B cell (primary cell): ENCODE measurements around the gene M1AP. TPM values are rescaled to one million over a fixed set of nuclear protein-coding genes. Genes with fewer than 3 reads are reported as not detected.
A peak's percentile ranks its signal among the peaks of the same experiment; 100 is the strongest.

ENCODE experiments used
- ATAC-seq: fragments of 200-7000 bp; cut with Tn5 transposase; one replicate; pipeline ENCODE4 v1.10.0; 2021; ENCODE audit warnings: low read depth, mild to moderate bottlenecking, moderate number of reproducible peaks, moderate library complexity
- CTCF ChIA-PET: fragments of 350-600 bp; sonication (Branson Sonifier 250); formaldehyde crosslinking; loops from one replicate; lab custom pipeline; 2021; ENCODE audit warnings: antibody characterized with exemption, inconsistent platforms; lab: Charles Lee
- POLR2A ChIA-PET: fragments of 350-600 bp; sonication (Branson Sonifier 250); formaldehyde crosslinking; loops from one replicate; lab custom pipeline; 2021; ENCODE audit warnings: antibody characterized with exemption; lab: Charles Lee
- DNase-seq: peaks from one replicate; pipeline ENCODE4 v3.0.0; 2013
- H2AFZ ChIP-seq: 2 replicates; pipeline ENCODE4 v1.6.1; 2012; ENCODE audit warnings: mild to moderate bottlenecking, low read depth, low read length; ENCODE audit not compliant: insufficient read depth, poor library complexity, severe bottlenecking
- H3K27ac ChIP-seq, 2 donors: 1 replicate in 1 of 2; 2 replicates in 1 of 2; pipeline ENCODE4 v1.5.1; 2012 to 2013; ENCODE audit warnings: low read length in 2 of 2, mild to moderate bottlenecking in 2 of 2, moderate library complexity in 1 of 2
- H3K27me3 ChIP-seq, 4 experiments: fragments of 200-600 bp in 1 of 4; sonication (generic) in 1 of 4; replicated peaks in 1 of 4; 1 replicate in 2 of 4; 2 replicates in 2 of 4; pipeline versions ENCODE4 v1.6.1 to v1.7.0; 2013 to 2016; ENCODE audit warnings: low read length in 3 of 4, mild to moderate bottlenecking in 2 of 4, mixed read lengths in 1 of 4, moderate library complexity in 1 of 4; ENCODE audit not compliant: insufficient read depth in 4 of 4, control insufficient read depth in 3 of 4; ENCODE audit errors: control extremely low read depth in 1 of 4
- H3K36me3 ChIP-seq, 2 experiments: replicated peaks in 1 of 2; 1 replicate in 1 of 2; 2 replicates in 1 of 2; pipeline versions ENCODE4 v1.6.1 to v1.7.1; 2013; ENCODE audit warnings: low read length in 1 of 2; ENCODE audit not compliant: insufficient read depth in 2 of 2, control insufficient read depth in 1 of 2; ENCODE audit errors: control extremely low read depth in 1 of 2, extremely low read depth in 1 of 2
- H3K4me1 ChIP-seq, 2 donors: fragments of 200-600 bp in 1 of 2; sonication (generic) in 1 of 2; 1 replicate in 1 of 2; 2 replicates in 1 of 2; pipeline versions ENCODE4 v1.5.1 to v1.6.1; 2013 to 2017; ENCODE audit warnings: low read length in 2 of 2; ENCODE audit not compliant: control insufficient read depth in 2 of 2, insufficient read depth in 2 of 2
- H3K4me2 ChIP-seq: replicated peaks from 2 replicates; pipeline ENCODE3; 2012; ENCODE audit warnings: mild to moderate bottlenecking, low read depth, low read length; ENCODE audit not compliant: poor library complexity, severe bottlenecking
- H3K4me3 ChIP-seq, 5 experiments: fragments of 200-600 bp in 1 of 5; sonication (generic) in 1 of 5; 1 replicate in 3 of 5; 2 replicates in 2 of 5; pipeline versions ENCODE4 v1.5.1 to v1.7.0; 2011 to 2016; ENCODE audit warnings: low read length in 4 of 5, mild to moderate bottlenecking in 4 of 5, low read depth in 2 of 5, control low read depth in 1 of 5, moderate library complexity in 1 of 5; ENCODE audit not compliant: insufficient read depth in 1 of 5; ENCODE audit errors: control extremely low read depth in 1 of 5, extremely low read depth in 1 of 5
- H3K79me2 ChIP-seq: fragments of 200-600 bp; sonication (generic); one replicate; pipeline ENCODE4 v1.6.0; 2016; ENCODE audit warnings: low read length; ENCODE audit not compliant: control insufficient read depth, insufficient read depth
- H3K9ac ChIP-seq: fragments of 200-600 bp; sonication (generic); 2 replicates; pipeline ENCODE4 v1.6.1; 2017; ENCODE audit warnings: mild to moderate bottlenecking, low read length, moderate library complexity
- H3K9me3 ChIP-seq, 3 donors: one replicate each; pipeline versions ENCODE4 v1.6.1 to v1.7.1; 2013; ENCODE audit warnings: low read length in 2 of 3; ENCODE audit not compliant: control insufficient read depth in 2 of 3, insufficient read depth in 1 of 3; ENCODE audit errors: control extremely low read depth in 1 of 3
- H4K20me1 ChIP-seq: 2 replicates; pipeline ENCODE4 v1.6.0; 2012; ENCODE audit warnings: mild to moderate bottlenecking, low read length; ENCODE audit not compliant: insufficient read depth, control insufficient read depth, poor library complexity, severe bottlenecking
- H3K27ac Mint-ChIP-seq: one replicate; pipeline ENCODE4 v1.8.0; 2021; ENCODE audit warnings: mixed read lengths
- H3K27me3 Mint-ChIP-seq: one replicate; pipeline ENCODE4 v1.8.0; 2021; ENCODE audit warnings: mixed read lengths
- H3K4me1 Mint-ChIP-seq: one replicate; pipeline ENCODE4 v1.8.0; 2021; ENCODE audit warnings: mixed read lengths
- H3K4me3 Mint-ChIP-seq: one replicate; pipeline ENCODE4 v1.8.0; 2021; ENCODE audit warnings: mixed read lengths
- H3K9me3 Mint-ChIP-seq: one replicate; pipeline ENCODE4 v1.8.0; 2022; ENCODE audit warnings: mixed read lengths; ENCODE audit not compliant: insufficient read depth
- CTCF ChIP-seq: fragments of 200-600 bp; IDR thresholded peaks from one replicate; pipeline ENCODE4 v1.8.0; 2022; ENCODE audit warnings: antibody characterized with exemption, mild to moderate bottlenecking
- EZH2 ChIP-seq: IDR thresholded peaks from 2 replicates; pipeline ENCODE4 v1.6.1; 2012; ENCODE audit warnings: borderline replicate concordance, low read depth, mild to moderate bottlenecking, moderate library complexity, low read length; ENCODE audit not compliant: insufficient read depth, poor library complexity, severe bottlenecking
- WGBS: methylation state at CpG from one replicate; pipeline ENCODE4 v1.1.5; 2013; ENCODE audit warnings: missing lambda C conversion rate; ENCODE audit not compliant: insufficient coverage; 5-methylcytosine and 5-hydroxymethylcytosine counted together
- intact Hi-C: fragments of 100-400 bp; cut with micrococcal nuclease; formaldehyde crosslinking; loops from one replicate; pipeline ENCODE4 v1.10.0; 2022
- polyA plus RNA-seq: library from polyadenylated mRNA; depleted of rRNA; stranded (reverse); fragments of >200 nt; gene quantifications from 2 replicates; pipeline ENCODE4 v1.2.3, GENCODE V29; 2012
- total RNA-seq, 2 donors: library from RNA; stranded (reverse); fragments of 120-200 nt in 1 of 2; gene quantifications; 1 replicate in 1 of 2; 2 replicates in 1 of 2; pipeline versions ENCODE4 v1.2.3 to v1.2.4, GENCODE V29; 2013 to 2022

The M1AP gene
- total and polyA plus RNA-seq, 2 donors (not counting 1 experiment from before 2014, with no cell fraction given) = 0.15 TPM; not detected in 1

DNA sequence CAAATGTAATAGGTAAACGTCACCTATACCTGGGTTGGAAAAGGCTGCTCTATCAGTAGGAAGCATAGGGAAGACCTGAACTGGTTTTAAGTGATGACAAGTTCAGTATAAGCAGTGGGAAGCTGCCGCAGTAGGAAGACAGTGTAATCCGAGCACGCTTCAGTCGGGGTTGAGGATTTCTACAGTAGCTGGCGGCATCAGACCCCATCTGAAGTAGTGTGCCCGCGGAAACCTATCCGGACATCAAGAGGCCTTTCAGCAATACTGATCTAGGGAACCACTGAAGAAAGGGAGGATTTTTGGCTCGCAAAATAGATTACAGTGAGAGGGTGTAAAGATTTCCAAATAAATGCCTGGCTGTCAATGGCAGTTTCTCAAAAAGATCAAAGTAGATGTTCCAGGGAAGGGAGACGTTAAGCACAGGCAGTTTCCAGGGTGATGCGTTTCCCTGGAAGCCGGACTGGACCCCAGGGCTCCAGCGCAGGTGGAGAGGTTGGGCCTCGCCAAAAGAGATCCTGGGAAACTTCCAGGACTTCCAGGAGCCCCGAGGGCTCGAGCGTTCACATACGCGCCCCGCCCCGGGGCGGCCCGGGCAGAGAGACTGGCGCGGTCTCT lies 99.7 kb downstream of the M1AP start:
- Histone ChIP-seq H3K4me1 (peaks cover 18 to 28% of the 10 kb centered on the region in 2 donors), H3K36me3 (no peaks in the 10 kb centered on the region), H3K4me2 (peak overlapping the region; percentile 94), H3K27me3 (peaks cover 0 to 30% (median 22%) of the 10 kb centered on the region in 4 experiments), H2AFZ (peak overlapping the region; percentile 88), H4K20me1 (no peaks in the 10 kb centered on the region), H3K27ac (no peak overlapping the region), H3K9ac (peak overlapping the region; percentile 69), H3K79me2 (no peaks in the 10 kb centered on the region), H3K4me3 (peak overlapping the region in 4 of 5 experiments; percentile 1 to 73 (median 61)), H3K9me3 (no peaks in the 10 kb centered on the region)
- peak overlapping the region; percentile 86 for H3K4me3 Mint-ChIP-seq
- H3K4me1 Mint-ChIP-seq = peaks cover 18% of the 10 kb centered on the region
- no peaks in the 10 kb centered on the region for H3K9me3 Mint-ChIP-seq
- intact Hi-C loops = no loop called here
- WGBS = 35% methylated on average over 26 of the region's 26 CpGs
- no peak for ATAC-seq
- ChIA-PET CTCF (interaction anchor here (0.6 to 1.2 kb wide), 3 partner anchors 10 to 45 kb away, joined by 3 to 4 read pairs (median 3); no protein-coding TSS in a partner anchor), POLR2A (no interaction called here)
- TF ChIP-seq EZH2 (no peak), CTCF (no peak)
- no peak overlapping the region for H3K27ac Mint-ChIP-seq
- H3K27me3 Mint-ChIP-seq = peaks cover 13% of the 10 kb centered on the region
- no peak for DNase-seq

GRCh38 chr2:74546004-74546403 lies 102.1 kb downstream of the M1AP start:
- no peak overlapping the region for H3K4me2 ChIP-seq
- H3K9ac ChIP-seq = no peak overlapping the region
- TF ChIP-seq EZH2 (no peak), CTCF (no peak)
- no peak overlapping the region for H3K4me3 ChIP-seq
- Mint-ChIP-seq H3K27ac (no peak overlapping the region), H3K27me3 (peaks cover 13% of the 10 kb centered on the region), H3K4me1 (peaks cover 9% of the 10 kb centered on the region), H3K4me3 (no peak overlapping the region), H3K9me3 (no peaks in the 10 kb centered on the region)
- DNase-seq (no peak), ATAC-seq (no peak)
- no peaks in the 10 kb centered on the region for H3K9me3 ChIP-seq
- intact Hi-C loops = no loop called here
- WGBS = 100% methylated on average over 2 of the region's 3 CpGs
- H3K27ac ChIP-seq = no peak overlapping the region
- no peaks in the 10 kb centered on the region for H4K20me1 ChIP-seq
- no peaks in the 10 kb centered on the region for H3K79me2 ChIP-seq
- H2AFZ ChIP-seq = no peak overlapping the region
- peaks cover 0 to 29% (median 21%) of the 10 kb centered on the region in 4 experiments for H3K27me3 ChIP-seq
- H3K4me1 ChIP-seq = peaks cover 14 to 18% of the 10 kb centered on the region in 2 donors
- ChIA-PET CTCF (interaction anchor here (0.9 to 3.8 kb wide), 5 partner anchors 10 to 42 kb away, joined by 3 to 22 read pairs (median 6); no protein-coding TSS in a partner anchor), POLR2A (no interaction called here)
- no peaks in the 10 kb centered on the region for H3K36me3 ChIP-seq
